Activated CD8-positive, alpha-beta memory T cell treated with anti-CD3 and anti-CD28 coated beads, Interleukin-2, amount 50 U/mL, for 24 hours (primary cell): Measurements from ENCODE around the gene NTSR1.
"Not testable (repeated sequence)": the region's sequence is repeated elsewhere in the genome, so short reads cannot be mapped to it uniquely, and the experiment has no call there.

Experiments used
- DNase-seq: peaks from one replicate; pipeline ENCODE4 v3.0.0-alpha.2; 2020; ENCODE audit errors: extremely low read depth

The NTSR1 gene

GRCh38 chr20:62674370-62674769, 34.3 kb upstream of the NTSR1 start:
- DNase-seq = no peak

GRCh38 chr20:62675156-62675876, 33.3 kb upstream of the NTSR1 start:
- DNase-seq = no peak

GRCh38 chr20:62675877-62676260, 32.8 kb upstream of the NTSR1 start:
- no peak for DNase-seq

GRCh38 chr20:62676976-62677375, 31.7 kb upstream of the NTSR1 start:
- no peak for DNase-seq

- no peak for DNase-seq
Measured at GRCh38 chr20:62677678-62678077, 31.0 kb upstream of the NTSR1 start.

GRCh38 chr20:62678553-62678952, 30.1 kb upstream of the NTSR1 start:
- no peak for DNase-seq

GRCh38 chr20:62679978-62680589, 28.6 kb upstream of the NTSR1 start:
- DNase-seq = no peak

GRCh38 chr20:62682912-62683517, 25.6 kb upstream of the NTSR1 start:
- no peak for DNase-seq

- DNase-seq = not testable (repeated sequence)
Measured at GRCh38 chr20:62683660-62684322, 24.8 kb upstream of the NTSR1 start.

GRCh38 chr20:62684981-62685380, 23.7 kb upstream of the NTSR1 start:
- no peak for DNase-seq

- DNase-seq = no peak
Measured at GRCh38 chr20:62685781-62686555, 22.7 kb upstream of the NTSR1 start.

- DNase-seq = no peak
Measured at GRCh38 chr20:62686869-62687830, 21.5 kb upstream of the NTSR1 start.

- DNase-seq = no peak
Measured at GRCh38 chr20:62688083-62688482, 20.6 kb upstream of the NTSR1 start.

GRCh38 chr20:62688855-62689460, 19.7 kb upstream of the NTSR1 start:
- no peak for DNase-seq

- no peak for DNase-seq
Measured at GRCh38 chr20:62689861-62690260, 18.8 kb upstream of the NTSR1 start.

GRCh38 chr20:62690261-62690820, 18.3 kb upstream of the NTSR1 start:
- DNase-seq = no peak

- DNase-seq = no peak
Measured at GRCh38 chr20:62691487-62691886, 17.1 kb upstream of the NTSR1 start.

- DNase-seq = no peak
Measured at GRCh38 chr20:62692176-62692575, 16.5 kb upstream of the NTSR1 start.

GRCh38 chr20:62692801-62693523, 15.7 kb upstream of the NTSR1 start:
- no peak for DNase-seq
